SK-N-SH (cell line): ENCODE results near the gene GARNL3. TPM values are rescaled to one million over a fixed set of nuclear protein-coding genes. Genes with fewer than 3 reads are reported as not detected.

ENCODE experiments used
- CTCF ChIA-PET: fragments of 300-600, 350-600 bp; formaldehyde crosslinking; extraction: SDS; loops from one replicate; lab custom pipeline; 2021; lab: Yijun Ruan, JAX
- POLR2A ChIA-PET: fragments of 350-600 bp; sonication (Branson Sonifier 250); formaldehyde crosslinking; extraction: SDS; loops from one replicate; lab custom pipeline; 2020; ENCODE audit warnings: antibody characterized with exemption, inconsistent platforms; lab: Yijun Ruan, JAX
- DNase-seq: peaks from one replicate; pipeline ENCODE4 v3.0.0; 2012
- H2AFZ ChIP-seq: fragments of 200-600 bp; sonication (generic); 2 replicates; pipeline ENCODE4 v1.8.1; 2016; ENCODE audit warnings: antibody characterized with exemption, mild to moderate bottlenecking, low read depth
- H3F3A ChIP-seq: fragments of 200-600 bp; sonication (generic); replicated peaks from 2 replicates; pipeline ENCODE3; 2016; ENCODE audit warnings: antibody characterized with exemption, mild to moderate bottlenecking; ENCODE audit not compliant: insufficient read depth
- H3K27ac ChIP-seq, 2 experiments: fragments of 200-500 bp in 1 of 2; fragments of 200-600 bp in 1 of 2; sonication (Bioruptor generic) in 1 of 2; sonication (generic), shearing (Covaris generic) in 1 of 2; 2 replicates each; pipeline versions ENCODE4 v1.5.1 to v1.6.1; 2014 to 2016; ENCODE audit warnings: low read depth in 2 of 2, inconsistent platforms in 1 of 2, low read length in 1 of 2, mild to moderate bottlenecking in 1 of 2, mixed read lengths in 1 of 2
- H3K27me3 ChIP-seq: fragments of 200-600 bp; sonication (generic), shearing (Covaris generic); 2 replicates; pipeline ENCODE4 v1.6.1; 2016; ENCODE audit warnings: mixed run types; ENCODE audit not compliant: insufficient read depth
- H3K36me3 ChIP-seq, 2 experiments: fragments of 200-500 bp in 1 of 2; fragments of 200-600 bp in 1 of 2; sonication (Bioruptor generic) in 1 of 2; sonication (generic) in 1 of 2; replicated peaks in 1 of 2; 2 replicates each; pipeline versions ENCODE3 to v1.5.1; 2014 to 2016; ENCODE audit warnings: low read length in 1 of 2, mild to moderate bottlenecking in 1 of 2; ENCODE audit not compliant: insufficient read depth in 2 of 2, control insufficient read depth in 1 of 2
- H3K4me1 ChIP-seq, 2 experiments: fragments of 200-500 bp in 1 of 2; fragments of 200-600 bp in 1 of 2; sonication (Bioruptor generic) in 1 of 2; sonication (generic), shearing (Covaris generic) in 1 of 2; 2 replicates each; pipeline versions ENCODE4 v1.5.1 to v1.6.1; 2014 to 2016; ENCODE audit warnings: low read depth in 1 of 2, low read length in 1 of 2, mixed run types in 1 of 2; ENCODE audit not compliant: insufficient read depth in 2 of 2, control insufficient read depth in 1 of 2
- H3K4me2 ChIP-seq: fragments of 200-600 bp; sonication (generic), shearing (Covaris generic); 2 replicates; pipeline ENCODE4 v1.6.1; 2017; ENCODE audit warnings: mixed run types
- H3K4me3 ChIP-seq, 2 experiments: fragments of 200-500 bp in 1 of 2; fragments of 200-600 bp in 1 of 2; sonication (Bioruptor generic) in 1 of 2; sonication (generic), shearing (Covaris generic) in 1 of 2; 2 replicates each; pipeline versions ENCODE4 v1.5.1 to v1.8.1; 2014 to 2016; ENCODE audit warnings: low read depth in 2 of 2, inconsistent platforms in 1 of 2, low read length in 1 of 2, mild to moderate bottlenecking in 1 of 2, mixed read lengths in 1 of 2, moderate library complexity in 1 of 2
- H3K79me2 ChIP-seq: fragments of 200-600 bp; sonication (generic); 2 replicates; pipeline ENCODE4 v1.8.1; 2017; ENCODE audit warnings: mild to moderate bottlenecking; ENCODE audit not compliant: insufficient read depth
- H3K9ac ChIP-seq: fragments of 200-600 bp; sonication (generic); 2 replicates; pipeline ENCODE4 v1.6.1; 2017; ENCODE audit warnings: mixed run types
- H3K9me2 ChIP-seq: fragments of 200-600 bp; sonication (generic); 2 replicates; pipeline ENCODE4 v1.6.1; 2017; ENCODE audit warnings: mixed run types
- H3K9me3 ChIP-seq: fragments of 200-600 bp; sonication (generic); 2 replicates; pipeline ENCODE4 v1.6.1; 2017; ENCODE audit warnings: mixed run types, mild to moderate bottlenecking, moderate library complexity
- H4K20me1 ChIP-seq: fragments of 200-600 bp; sonication (generic); 2 replicates; pipeline ENCODE4 v1.6.1; 2017; ENCODE audit warnings: mild to moderate bottlenecking, mixed run types; ENCODE audit not compliant: insufficient read depth
- CTCF ChIP-seq: fragments of 200-600 bp; sonication (generic); IDR thresholded peaks from 2 replicates; pipeline ENCODE4 v1.6.1; 2017; ENCODE audit warnings: antibody characterized with exemption, mild to moderate bottlenecking, moderate library complexity
- EZH2phosphoT487 ChIP-seq: fragments of 200-600 bp; sonication (generic); IDR thresholded peaks from 2 replicates; pipeline ENCODE4 v1.6.1; 2017; ENCODE audit warnings: low read depth, mixed run types, mild to moderate bottlenecking, antibody characterized with exemption, moderate library complexity, borderline replicate concordance
- GABPA ChIP-seq: IDR thresholded peaks from 2 replicates; pipeline ENCODE4 v1.4.0; 2012; ENCODE audit warnings: low read depth, mild to moderate bottlenecking
- GATA2 ChIP-seq: sonication (generic); formaldehyde crosslinking; IDR thresholded peaks from 2 replicates; pipeline ENCODE4 v1.5.0; 2020; ENCODE audit warnings: mild to moderate bottlenecking, missing genetic modification reagents
- JUND ChIP-seq: IDR thresholded peaks from 2 replicates; pipeline ENCODE4 v1.4.0; 2012
- MAX ChIP-seq: IDR thresholded peaks from 2 replicates; pipeline ENCODE4 v1.4.0; 2012; ENCODE audit warnings: low read depth
- PBX3 ChIP-seq: IDR thresholded peaks from 2 replicates; pipeline ENCODE4; 2012
- REST ChIP-seq: IDR thresholded peaks from 2 replicates; pipeline ENCODE4 v1.6.1; 2012; ENCODE audit warnings: mild to moderate bottlenecking, low read depth, low read length, moderate library complexity
- USF2 ChIP-seq: fragments of 150-350 bp; IDR thresholded peaks from 2 replicates; pipeline ENCODE4 v1.6.1; 2017; ENCODE audit warnings: antibody characterized with exemption, low read length, low read depth, borderline replicate concordance
- WGBS: methylation state at CpG from one replicate; pipeline ENCODE4 v1.1.6; 2017; ENCODE audit warnings: low lambda C conversion rate; 5-methylcytosine and 5-hydroxymethylcytosine counted together
- polyA plus RNA-seq, 3 experiments: library from polyadenylated mRNA; depleted of rRNA; stranded (reverse); fragments of >200 nt; gene quantifications; 2 replicates each; pipeline ENCODE4 v1.2.3, GENCODE V29; 2012

The GARNL3 gene
- polyA plus RNA-seq, 1 of the 3 experiments (the other 2 are of a cell fraction): 9.1 TPM

GRCh38 chr9:127397646-127398274 lies 133.2 kb downstream of the GARNL3 start (continued):
- no peak for TF ChIP-seq USF2

GRCh38 chr9:127398275-127398647 lies 133.7 kb downstream of the GARNL3 start:
- Histone ChIP-seq H3K4me3 (peak overlapping the region; percentile 80 to 81), H4K20me1 (peaks cover 6% of the 10 kb centered on the region; the same call in 1 of the 2 replicates), H3K79me2 (peaks cover 17% of the 10 kb centered on the region), H3K4me1 (peaks cover 7 to 18% of the 10 kb centered on the region in 2 experiments; a peak in 1 of 4 replicates), H3K9me2 (no peaks in the 10 kb centered on the region), H3K27me3 (no peaks in the 10 kb centered on the region), H3K36me3 (peaks cover 0 to 2% of the 10 kb centered on the region in 2 experiments), H3K27ac (no peak overlapping the region; a peak in 2 of 4 replicates)
- no peak for DNase-seq
- 51% methylated on average over 5 of the region's 5 CpGs for WGBS
- CTCF ChIA-PET: interaction anchor here (0.6 to 2.2 kb wide), 11 partner anchors 10 to 523 kb away, joined by 3 to 17 read pairs (median 3); no protein-coding TSS in a partner anchor
- TF ChIP-seq GATA2 (CRISPR knock-in tag): no peak
- no peak for TF ChIP-seq REST
- TF ChIP-seq PBX3: no peak
- TF ChIP-seq JUND: no peak
- no peak for TF ChIP-seq MAX
- TF ChIP-seq CTCF: no peak
- no peak for TF ChIP-seq GABPA
- no peak for TF ChIP-seq EZH2phosphoT487
- TF ChIP-seq, all 33 proteins: peak for 0
- Histone ChIP-seq H3F3A (peaks cover 8% of the 10 kb centered on the region), H3K4me2 (peak overlapping the region; percentile 94), H3K9ac (peak overlapping the region; percentile 82), H3K9me3 (no peaks in the 10 kb centered on the region), H2AFZ (peak overlapping the region; percentile 6; the same call in 1 of the 2 replicates)
- POLR2A ChIA-PET: no interaction called here
